Stimulated activated CD4-positive, alpha-beta T cell treated with anti-CD3 and anti-CD28 coated beads, Interleukin-4, amount 100 ng/mL, for 48 hours (primary cell): ENCODE measurements around the gene KCNMA1.

ENCODE experiments used
- DNase-seq, 2 donors: peaks; one replicate each; pipeline ENCODE4 v3.0.0-alpha.2; 2020; ENCODE audit warnings: low read depth in 2 of 2

KCNMA1 gene

GRCh38 chr10:76905251-76905650 lies 732.4 kb downstream of the KCNMA1 start:
- DNase-seq, result no peak

DNA sequence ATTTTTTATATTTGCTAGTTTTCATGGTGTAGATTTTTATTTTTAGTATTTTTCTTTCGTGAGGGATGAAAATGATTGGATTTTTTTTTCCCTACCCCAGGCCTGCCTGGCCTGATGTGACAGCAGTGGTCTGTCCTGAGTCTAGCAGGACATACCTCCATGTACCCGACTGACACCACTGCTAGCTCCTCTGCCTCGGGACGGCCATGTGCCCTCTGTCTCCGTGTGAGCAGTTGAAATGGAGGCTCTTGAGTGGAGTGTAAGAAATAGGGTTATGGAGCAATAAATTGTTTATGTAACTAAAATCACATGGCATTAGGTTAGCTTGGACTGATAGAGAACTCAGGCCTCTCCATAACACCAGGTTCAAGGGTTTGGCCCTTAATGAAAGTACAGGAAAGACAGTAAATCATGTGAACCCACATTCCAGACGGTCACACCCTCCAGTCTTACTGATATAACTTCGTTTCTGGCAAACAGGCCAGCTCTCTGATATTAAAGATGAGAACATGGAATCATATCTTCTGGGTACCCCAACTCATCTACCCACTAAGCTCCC lies 734.1 kb downstream of the KCNMA1 start:
- no peak for DNase-seq

- DNase-seq, result no peak
Measured at GRCh38 chr10:76902949-76903348, 734.7 kb downstream of the KCNMA1 start.

DNA sequence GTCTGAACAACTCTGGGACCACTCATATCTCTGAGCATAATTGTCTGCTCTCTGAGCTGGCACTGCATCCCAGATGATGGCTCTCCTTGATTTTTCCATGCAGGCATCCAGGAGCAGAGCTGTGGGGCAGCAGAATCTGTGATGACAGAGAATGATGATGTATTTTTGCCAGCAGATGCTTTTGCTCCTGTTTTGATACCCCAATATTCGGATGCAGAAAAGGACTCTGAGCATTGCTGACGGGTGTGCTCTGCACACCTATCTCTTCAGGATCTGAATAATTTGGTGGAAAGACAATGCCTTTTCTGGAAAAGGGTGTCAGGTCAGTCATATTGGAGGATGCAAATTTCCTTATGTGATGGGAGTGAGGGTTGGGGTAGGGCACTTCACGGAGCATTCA lies 735.9 kb downstream of the KCNMA1 start:
- DNase-seq, result no peak

- no peak for DNase-seq
Measured at GRCh38 chr10:76899490-76899889, 738.1 kb downstream of the KCNMA1 start.

DNA sequence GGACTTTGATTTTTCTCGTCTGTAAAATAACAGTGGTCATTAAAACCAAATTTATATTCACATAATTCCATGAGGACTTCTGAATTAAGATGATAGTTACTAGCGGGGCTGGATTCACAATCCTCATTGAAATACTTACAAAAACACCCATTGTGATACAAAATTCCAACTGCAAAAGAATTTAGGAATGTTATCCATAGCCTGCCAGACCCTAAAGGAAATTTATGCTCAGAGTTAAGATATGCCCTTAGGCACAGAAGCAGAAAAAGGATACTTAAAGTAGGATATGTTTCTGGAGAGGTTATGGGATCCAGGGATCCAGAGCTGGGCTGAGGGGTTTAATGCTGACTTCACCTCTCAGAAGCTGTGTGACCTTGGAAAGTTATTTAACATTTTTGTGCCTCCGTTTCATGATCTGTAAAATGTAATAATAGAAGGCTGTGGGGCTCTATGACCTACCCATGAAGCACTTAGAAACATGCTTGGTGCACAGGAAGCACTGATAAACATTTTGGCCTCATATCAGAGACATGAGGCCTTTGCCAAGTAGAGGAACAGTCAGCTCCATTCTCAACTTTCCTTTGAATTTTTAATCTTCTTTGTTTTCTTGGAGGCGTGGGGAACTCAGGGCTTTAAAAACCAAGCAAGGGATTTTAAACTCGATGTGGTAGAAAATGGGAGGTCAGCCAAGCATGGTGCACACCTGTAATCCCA lies 744.7 kb downstream of the KCNMA1 start:
- no peak for DNase-seq

GRCh38 chr10:76887223-76888010 lies 750.2 kb downstream of the KCNMA1 start:
- no peak for DNase-seq

GRCh38 chr10:76885816-76886215 lies 751.8 kb downstream of the KCNMA1 start:
- no peak for DNase-seq

DNA sequence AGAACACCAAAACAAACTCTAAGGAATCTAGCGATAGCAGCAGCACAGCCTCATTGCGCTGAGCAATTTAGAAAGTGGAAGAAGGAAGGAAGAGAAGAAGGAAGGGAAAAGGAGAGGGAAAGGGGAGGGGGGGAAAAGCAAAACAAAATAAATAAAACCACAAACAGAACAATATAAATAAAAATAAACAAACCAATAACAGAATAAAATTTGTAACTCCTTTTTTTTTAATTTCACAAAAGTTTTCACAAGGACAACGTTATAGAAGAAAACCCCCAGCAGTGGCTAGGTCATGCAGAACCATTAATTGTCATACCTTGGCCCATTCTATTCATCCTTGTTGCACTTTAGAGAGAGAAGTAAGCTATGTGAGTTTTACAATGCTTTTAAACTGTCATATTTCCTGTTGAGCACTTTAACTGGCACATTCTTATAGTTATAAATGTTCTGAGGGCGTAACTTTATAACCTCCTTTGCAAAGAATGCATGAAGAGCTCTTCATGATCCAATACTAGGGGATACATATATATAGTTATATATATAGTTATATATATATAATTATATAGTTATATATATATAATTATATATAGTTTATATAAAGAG lies 752.8 kb downstream of the KCNMA1 start:
- DNase-seq, result no peak

- DNase-seq, result no peak
Measured at GRCh38 chr10:76883596-76883995, 754.0 kb downstream of the KCNMA1 start.

DNA sequence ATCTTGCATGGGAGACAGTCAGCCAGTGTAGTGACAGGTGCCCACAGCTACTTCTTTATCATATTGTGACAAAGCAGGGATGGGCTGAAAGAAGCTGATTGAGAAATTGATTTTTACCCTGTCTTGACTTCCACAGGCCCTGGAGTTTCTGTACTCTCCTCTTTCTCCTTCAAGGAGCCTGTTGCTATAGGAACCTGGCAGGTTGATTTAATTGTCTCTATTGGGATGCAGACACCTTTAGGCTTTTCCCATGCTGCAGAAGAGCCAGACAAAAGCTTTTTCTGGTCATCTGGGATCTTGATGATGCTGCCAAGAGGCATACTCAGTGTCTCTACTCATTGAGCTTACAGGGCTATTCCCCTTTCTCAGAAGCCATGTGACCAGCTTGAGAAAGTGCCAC lies 754.8 kb downstream of the KCNMA1 start:
- DNase-seq, result no peak

DNA sequence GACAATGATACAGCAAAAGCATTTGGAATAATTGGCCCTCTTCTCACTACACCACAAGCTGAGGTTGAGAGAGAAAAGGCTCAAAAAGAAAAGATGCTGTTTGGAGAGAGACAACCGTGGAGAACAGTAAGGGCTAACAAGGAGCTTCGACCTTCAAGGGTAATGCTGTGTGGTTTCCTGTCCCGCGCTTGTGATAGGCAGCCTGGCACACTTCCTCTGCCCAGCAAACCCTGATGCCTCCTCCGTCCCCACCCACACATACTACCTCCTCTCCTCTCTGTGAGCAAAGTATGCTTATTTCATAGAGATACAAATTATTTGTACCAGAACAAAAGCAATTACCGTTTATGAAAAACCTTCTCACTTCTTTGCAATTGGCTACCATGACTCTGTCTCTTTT lies 755.4 kb downstream of the KCNMA1 start:
- DNase-seq, result no peak

DNA sequence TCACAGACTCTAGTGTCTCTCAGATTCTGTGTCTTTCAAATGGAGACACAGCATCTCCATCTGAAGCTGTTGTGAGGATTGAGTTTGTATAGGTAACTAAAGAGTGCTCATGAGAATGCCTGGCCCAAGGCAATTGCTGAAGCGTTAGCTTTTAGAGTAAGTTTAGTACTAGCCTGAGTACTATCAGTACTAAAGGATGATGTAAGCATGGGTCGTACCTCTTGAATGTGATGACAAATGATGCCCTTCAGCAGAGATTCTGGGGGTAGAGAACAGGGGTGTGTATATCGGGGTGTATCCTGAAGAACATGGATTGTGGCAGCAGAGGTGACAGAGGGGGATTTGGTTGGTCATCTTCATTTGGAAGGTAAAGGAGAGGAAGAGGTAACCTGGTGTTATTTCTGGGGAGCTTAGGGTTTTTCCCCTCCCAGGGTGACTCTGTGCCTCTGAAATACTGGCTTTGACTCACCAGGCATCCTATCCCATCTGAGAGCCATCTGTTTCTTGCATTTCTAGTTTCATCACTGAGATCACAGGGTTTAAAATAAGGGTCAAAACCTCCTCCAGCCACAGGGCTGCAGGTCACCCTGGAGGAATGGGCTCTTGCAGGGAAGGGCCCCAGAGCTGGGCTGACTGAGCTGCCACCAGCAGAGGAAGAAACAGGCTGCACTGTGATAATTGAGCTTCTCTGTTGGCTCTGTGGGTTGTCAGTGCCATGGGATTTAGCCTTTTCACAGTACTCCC lies 756.0 kb downstream of the KCNMA1 start:
- DNase-seq, result no peak

GRCh38 chr10:76880931-76881330 lies 756.7 kb downstream of the KCNMA1 start:
- no peak for DNase-seq

- DNase-seq, result no peak
Measured at GRCh38 chr10:76879116-76879913, 758.3 kb downstream of the KCNMA1 start.

- no peak for DNase-seq
Measured at GRCh38 chr10:76878514-76878913, 759.1 kb downstream of the KCNMA1 start.

DNA sequence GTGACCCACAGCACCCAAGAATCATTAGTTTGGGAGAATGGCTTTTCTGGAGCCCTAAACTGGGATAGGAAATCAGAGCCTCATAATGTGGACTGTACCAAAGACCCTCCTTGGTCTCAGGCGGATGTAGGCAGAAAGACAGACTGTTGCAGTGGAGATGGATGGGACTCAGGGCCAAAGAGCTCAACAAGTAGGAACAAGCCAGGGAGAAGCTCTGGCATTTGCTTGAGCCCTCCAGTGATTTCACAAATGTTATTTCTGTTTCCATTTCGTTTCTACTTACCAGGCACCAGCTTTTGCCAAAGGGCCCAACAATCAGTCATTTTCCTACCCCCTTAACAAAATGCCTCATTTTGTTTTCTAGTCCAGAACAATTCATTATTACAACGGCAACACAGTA lies 762.7 kb downstream of the KCNMA1 start:
- no peak for DNase-seq

DNA sequence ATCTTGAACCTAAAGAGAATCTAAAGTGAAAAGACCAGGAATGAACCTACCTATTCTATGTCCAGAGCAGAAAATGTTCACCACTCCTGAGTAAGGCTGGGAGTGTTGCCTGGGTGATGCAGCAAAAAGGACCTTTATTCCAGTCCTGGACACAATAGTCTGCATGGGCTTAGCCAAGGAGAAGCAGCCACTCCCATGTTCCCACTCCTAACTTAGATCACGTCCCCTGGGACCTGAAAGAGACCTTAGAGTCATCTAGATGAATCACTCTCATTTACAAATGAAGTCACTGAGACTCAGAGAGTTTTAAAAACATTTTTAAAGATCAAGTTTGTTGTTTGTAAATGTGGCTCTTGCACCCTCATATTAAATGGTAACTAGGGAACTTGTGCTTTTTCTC lies 763.4 kb downstream of the KCNMA1 start:
- no peak for DNase-seq

DNA sequence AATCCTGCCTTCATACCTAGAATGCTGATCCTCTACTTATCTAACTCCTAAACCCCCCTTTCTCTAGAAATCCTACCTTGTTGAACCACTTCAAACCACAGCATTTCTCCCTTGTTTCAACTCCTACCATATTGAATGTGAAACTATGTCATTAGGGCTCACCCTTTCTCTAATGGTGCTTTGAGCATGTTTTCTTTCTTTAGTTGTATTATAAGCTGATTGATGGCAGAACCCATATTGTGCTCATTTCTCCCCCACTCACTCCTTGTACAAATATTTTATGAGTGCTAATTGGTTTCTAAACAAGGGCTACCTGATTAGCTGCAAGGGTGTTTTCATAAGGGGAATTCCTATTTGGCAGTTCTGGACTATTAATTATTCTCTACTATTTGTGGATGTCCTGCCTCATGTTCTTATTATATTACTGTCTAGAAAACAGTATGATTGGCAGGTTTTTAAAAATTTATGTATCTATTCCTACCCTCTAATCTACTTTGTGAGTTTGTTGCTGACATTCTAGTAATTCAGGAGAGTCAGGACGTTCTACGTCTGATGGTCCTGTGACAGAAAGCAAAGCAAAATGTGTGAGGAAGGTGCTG lies 765.8 kb downstream of the KCNMA1 start:
- no peak for DNase-seq

DNA sequence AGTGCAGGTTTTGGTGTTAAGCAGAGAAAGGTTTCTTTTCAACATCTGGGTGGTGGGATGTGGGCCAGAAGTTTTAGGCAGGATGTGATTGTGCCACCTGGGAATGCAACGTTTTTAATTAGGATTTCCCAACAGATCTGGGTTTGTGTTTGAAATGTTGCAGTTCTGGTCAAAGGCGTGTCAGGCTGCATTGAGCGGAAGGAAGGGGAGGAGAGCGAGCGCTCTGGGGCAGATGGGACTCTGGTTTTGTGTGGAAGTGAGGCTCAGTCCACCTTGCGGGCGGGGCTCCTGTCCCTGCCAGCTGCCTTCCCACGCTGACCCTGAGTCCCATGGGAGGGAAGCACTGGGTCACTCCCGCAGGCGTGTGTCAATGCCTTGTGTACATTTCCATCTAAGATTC lies 767.7 kb downstream of the KCNMA1 start:
- no peak for DNase-seq
